Jurkat, Clone E6-1 (cell line): ENCODE results near the gene TMEM59L.
A peak's percentile ranks its signal among the peaks of the same experiment; 100 is the strongest.

Experiments
- DNase-seq: peaks from one replicate; pipeline ENCODE4 v3.0.0-alpha.2; 2011; ENCODE audit warnings: low read depth, low spot score
- H3K4me3 ChIP-seq: 2 replicates; pipeline ENCODE4 v1.5.1; 2011; ENCODE audit warnings: mild to moderate bottlenecking, low read length, control low read depth, moderate library complexity

TMEM59L gene

DNA sequence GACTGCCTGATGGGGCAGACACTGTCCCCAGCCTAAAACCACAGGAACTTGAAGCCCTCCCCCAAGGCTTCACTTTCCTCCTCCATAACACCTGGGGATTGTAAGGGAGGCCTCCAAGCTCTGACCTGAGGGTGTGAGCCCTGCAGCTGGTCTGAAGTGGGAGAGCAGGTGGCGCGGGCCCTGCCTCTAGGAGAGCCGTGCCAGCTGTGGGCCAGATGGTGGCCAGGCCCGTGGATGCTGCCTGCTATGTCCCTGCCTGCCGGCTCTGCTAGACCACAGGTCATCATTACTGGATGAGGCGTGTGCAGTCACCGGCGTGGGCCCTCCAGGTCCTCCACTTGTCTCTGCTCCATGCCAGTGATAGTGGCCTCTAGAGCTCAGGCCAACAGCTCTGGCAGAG is 20.7 kb downstream of the TMEM59L start:
- H3K4me3 ChIP-seq: no peak overlapping the region
- no peak for DNase-seq

DNA sequence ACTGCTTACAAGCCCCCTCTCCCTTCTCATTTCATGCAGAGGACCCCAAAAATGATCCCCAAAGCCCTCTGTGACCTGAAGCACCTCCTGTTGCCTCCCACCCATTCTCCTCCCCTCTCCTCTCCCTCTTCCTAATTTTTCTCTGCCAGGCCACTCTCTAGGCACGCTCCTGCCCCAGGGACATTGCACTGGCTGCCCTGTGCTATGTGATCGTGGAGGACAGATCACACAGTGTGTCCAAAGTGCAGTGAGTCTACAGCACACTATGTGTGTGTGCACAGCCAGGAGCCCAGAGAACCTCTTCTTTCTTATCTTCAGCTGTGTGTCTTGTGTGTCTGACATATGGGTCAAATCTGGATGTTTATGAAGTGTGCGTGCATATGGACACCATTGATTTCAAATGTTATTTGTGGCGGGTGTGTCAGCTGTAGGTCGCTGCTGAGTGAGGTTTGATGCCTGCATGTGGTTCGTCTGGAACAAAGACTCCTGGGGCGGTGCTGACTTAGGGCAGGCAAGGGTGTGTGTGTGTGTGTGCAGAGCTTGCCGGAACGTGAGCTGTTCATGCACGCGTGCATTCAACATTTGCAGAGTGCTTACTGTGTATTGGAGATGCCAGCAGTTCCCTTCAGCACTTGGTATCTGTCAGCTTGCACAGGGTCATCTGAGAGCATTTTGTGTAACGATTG is 22.1 kb downstream of the TMEM59L start:
- no peak overlapping the region for H3K4me3 ChIP-seq
- DNase-seq: no peak

DNA sequence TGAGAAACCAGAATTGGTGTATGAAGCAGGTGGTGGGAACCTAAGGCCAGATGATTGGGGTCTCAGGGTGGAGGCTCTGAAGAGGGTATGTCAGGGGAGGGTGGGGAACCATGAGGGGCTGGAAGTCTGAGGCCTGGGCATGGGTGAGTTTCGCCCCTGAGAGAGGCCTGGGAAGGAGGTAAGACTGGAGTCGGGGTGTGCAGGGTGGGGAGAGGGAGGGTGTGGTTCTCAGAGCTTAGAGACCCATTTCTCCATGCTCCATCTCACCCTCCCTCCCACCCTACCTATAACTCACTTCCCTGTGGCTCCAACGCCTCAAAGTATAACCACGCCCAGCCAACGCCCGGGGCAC is 23.1 kb downstream of the TMEM59L start:
- H3K4me3 ChIP-seq: no peak overlapping the region

DNA sequence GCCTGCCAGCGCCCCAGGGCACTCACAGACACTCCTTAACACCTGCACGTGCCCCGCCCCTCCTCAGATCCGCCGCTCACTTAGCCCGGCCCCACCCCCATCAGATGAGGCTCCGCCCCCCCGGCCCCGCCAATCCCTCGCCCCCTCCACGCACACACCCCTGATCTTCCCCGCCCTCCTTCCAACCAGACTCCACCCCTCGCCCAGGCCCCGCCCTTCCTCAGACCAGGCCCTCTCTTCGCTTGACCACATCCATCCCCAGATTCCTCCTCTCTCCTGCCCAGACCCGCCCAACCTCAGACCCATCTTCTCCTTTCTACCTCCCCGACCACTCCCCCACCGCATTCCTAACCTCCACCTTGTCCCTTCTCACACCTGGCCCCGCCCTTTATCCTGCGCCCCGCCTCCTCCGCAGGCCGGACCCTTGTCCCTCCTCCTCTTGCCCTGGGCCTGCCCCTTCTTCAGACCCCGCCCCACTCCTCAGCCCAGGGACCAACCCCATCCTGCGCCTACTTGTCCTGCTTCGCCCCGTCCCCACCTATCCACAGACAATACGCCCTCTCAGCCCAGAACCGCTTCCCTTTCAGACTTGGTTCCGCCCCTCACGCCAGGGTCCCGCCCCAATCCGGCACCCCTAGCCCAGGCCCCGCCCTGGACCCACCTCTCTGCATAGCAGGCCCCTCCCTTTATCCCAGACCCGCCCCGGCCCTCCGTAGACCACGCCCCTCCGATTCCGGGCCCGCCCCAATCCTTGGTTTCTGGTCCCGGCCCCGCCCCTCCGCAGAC is 23.7 kb downstream of the TMEM59L start:
- peak; percentile 96 for DNase-seq
- peak overlapping the region; percentile 41 for H3K4me3 ChIP-seq

More for the DNA sequence above, 23.1 kb downstream of the TMEM59L start:
- DNase-seq: no peak

DNA sequence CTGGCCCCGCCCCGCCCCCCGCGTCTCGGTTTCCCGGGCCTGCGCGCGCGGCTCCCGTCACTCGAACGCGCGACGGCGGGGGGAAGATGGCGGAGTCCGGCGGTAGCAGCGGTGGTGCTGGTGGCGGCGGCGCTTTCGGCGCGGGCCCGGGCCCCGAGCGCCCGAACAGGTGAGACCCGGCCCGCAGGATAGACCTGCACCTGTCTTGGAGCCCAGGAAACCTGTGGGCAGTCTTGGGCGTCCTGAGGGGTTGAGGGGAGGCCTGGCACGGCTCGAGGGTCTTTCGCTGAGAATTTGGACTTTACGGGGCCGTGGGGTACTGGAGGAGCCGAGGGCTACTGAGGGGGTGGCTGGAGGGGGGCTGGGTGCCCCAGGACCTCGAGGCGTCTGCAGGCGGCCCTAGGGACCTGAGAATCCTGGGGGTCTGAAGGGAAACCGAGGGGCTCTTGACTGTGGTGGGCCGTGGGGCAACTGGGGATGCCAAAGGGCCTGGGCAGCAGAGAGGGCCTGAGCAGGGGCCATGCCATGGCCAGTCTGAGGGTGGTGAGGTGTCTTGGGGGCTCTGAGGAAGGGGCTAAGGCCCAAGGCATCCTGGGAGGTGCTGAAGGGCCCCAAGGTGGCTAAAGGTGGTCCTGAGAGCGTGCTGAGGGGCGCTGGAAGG is 24.4 kb downstream of the TMEM59L start, which contains the start of gene KLHL26:
Gene KLHL26, plus strand, starts transcription at position 60 of the 661 bp plus-strand sequence. Its CDS starts 27 bp downstream, at position 87.
- peak within 1 kb of the TSS; percentile 91 for H3K4me3 ChIP-seq
- no peak for DNase-seq

DNA sequence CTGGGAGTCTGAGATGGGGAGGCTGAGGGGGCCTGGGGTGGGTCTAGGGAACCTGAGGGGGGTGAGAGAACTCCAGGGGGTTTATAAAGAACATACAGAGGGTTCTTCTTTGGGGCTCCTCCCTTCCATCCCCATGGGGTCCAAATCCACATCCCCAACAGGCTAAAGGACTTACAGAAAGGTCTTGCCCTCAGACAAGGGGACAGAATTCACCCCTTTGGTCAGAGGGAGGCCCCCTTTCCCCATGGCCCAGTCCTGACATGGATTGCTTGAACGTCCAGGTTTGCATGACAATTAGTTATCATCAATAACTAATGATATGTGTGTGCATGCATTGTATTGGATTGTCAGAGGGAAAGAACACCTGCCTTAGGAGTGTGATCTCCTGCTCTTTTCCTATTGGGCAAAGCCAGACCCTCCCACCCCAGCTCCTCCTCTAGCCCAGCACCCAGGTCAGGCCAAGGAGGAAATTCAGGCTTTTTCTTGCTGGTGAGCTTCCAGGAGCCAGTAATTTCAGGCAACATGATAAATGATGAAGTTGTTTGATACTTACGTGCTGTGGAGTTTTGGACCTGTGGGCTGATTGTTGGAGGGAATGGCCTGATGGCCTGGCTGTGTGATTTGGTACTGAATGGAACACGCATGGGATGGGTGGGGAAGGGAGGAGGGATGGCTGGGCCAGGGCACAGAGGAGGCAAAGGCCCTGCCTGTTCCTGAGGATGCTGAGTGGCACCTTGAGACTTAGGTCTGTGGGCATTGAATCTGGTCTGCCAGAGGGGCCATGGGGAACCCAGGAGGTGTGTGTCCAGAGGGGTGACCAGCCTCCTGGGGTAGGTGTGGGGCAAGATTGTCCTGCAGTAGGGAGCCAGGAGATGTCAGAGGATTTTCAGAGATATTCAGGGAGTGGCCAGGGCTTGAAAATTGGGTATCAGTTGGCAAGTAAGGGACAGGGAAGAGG is 25.3 kb downstream of the TMEM59L start:
- peak overlapping the region; percentile 91 for H3K4me3 ChIP-seq
- peak; percentile 21 for DNase-seq

DNA sequence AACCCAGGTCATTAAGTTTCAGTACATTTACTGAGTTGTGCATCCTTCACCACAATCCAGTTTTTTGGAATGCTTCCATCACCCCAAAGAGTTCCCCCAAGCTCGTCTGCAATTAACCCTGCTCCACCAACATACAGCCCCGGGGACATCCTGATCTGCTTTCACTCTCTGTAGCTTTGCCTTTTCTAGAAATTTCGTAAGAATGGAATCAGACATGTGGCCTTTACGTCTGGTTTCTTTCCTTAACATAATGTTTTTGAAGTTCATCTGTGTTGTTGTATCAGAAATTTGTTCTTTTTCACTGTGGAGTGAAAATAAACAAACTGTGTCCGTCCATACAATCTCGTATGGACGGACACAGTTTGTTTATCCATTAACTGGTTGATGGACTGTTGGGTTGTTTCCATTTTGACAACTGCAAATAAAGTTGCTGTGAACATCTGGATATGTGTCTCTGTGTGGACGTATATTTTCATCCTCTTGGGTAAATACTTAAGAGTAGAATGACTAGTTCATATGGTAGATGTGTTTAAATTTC is 27.1 kb downstream of the TMEM59L start:
- DNase-seq: no peak

DNA sequence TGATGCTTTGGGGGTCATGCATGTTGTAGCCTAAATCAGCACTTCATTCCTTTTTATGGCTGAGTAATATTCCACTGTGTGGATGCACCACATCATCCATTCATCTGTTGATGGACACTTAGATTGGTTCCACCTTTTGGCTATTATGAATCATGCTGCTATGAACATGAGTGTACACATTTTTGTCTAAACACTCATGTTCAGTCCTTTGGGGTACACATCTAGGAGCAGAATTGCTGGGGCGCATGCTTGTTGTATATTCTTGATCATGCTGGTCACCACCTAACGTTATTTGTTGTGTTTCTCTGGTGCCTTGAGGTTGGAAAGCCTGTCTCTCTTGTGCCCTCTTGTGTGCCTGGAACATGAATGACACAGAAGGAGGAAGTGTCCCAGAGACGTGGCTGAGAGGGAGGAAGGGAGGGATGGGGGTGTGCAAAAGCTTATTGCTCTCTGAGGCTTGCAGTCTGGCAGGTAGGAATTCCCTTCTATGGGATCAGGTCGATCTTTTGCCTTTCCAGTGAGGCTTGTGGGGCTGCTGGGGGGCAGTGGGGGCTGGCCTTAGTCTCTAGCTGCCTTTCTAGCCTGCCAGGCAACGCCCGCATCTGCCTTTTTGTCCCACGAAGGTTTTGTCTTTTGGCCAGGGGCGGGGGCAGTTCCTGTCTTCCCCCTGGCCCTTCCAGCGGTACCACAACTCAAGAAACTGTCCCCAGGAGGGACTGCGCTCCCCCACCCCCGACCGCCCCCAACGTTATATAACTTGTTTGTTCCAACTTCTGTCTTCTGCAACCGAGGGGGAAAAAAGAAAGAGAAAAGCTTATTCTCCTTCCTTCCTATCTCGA is 31.7 kb downstream of the TMEM59L start:
- no peak for DNase-seq
- no peak overlapping the region for H3K4me3 ChIP-seq

More for the DNA sequence above, 27.1 kb downstream of the TMEM59L start:
- no peak overlapping the region for H3K4me3 ChIP-seq

DNA sequence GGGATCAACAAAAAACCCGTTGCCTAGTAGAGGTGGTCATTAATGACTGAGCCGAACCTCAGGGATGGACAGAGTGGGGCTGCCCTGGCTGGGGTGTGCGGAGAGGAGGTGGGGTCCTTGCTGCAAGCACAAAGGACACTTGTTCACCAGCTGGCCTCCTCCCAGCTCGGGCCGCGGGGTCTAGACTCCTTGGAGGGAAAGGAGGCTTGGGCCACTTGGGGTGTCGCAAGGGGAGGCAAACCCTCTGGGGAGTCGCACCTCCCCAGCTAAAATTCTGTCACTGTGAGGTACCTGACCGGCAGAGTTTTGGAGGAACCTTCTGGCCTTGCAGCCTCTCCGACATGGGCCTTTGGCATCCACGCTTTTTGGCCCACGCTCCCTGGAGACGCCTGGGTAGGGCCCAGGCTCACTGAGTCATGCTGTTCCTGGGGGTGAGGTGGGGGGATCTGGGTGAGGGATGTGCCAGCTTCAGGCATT is 32.4 kb downstream of the TMEM59L start:
- H3K4me3 ChIP-seq: no peak overlapping the region
- DNase-seq: no peak

DNA sequence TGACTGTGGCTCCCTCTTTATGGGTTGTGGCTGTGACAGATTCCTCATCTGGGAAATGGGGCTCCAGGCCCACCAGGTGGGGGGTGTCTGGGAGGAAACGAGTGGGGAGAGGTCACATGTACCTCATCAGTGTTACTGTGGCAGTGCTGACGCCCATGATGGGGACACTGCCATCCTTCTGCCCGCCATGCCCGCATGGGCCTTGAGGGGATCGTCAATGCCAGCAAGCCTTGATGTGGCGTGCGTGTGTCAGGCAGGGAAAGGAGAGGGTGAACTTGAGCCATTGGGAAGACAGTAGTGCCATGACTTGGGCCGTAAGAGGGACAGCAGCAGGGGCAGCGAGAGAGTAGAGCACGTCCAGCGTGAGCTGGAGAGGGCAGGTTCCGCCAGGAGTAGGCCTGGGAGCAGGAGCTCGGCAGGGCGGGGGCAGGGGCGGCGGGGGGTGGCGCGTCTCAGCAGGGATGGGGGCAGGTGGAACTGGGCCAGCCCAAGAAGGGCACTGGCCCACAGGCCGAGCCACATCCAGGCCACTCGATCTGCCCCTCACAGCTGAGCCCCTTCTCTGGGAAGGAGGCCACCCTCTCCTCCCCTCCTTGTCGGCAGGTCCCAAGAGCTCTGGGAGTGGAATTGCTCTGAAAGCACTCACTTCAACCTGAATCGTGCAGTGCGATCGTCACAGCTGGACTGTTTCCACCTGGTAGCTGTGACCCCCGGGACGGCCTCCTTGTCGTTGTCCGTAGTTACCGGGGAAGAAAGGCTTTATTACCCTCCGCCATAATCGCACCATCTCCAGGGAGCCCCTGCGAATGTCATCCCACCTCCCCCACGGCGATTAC is 34.1 kb downstream of the TMEM59L start:
- no peak for DNase-seq

DNA sequence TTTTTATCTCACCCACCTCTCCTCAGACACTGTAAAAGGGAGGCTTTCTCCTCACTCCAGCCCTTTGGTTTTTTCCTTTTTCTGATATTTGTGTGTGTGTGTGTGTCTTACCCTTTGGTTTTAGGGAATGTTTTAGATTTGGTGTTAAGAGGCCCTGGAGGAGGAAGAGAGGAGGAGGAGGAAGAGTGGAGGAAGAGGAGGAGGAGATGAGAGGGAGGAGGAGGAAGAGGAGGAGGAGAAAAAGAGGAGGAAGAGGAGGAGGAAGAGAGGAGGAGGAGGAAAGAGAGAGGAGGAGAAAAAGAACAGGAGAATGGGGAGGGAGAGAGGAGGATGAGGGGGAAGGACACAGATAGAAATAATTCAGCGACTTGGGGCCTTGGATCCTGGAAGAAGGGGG is 34.7 kb downstream of the TMEM59L start:
- no peak overlapping the region for H3K4me3 ChIP-seq
- DNase-seq: no peak

More for the DNA sequence above, 34.1 kb downstream of the TMEM59L start:
- H3K4me3 ChIP-seq: no peak overlapping the region

DNA sequence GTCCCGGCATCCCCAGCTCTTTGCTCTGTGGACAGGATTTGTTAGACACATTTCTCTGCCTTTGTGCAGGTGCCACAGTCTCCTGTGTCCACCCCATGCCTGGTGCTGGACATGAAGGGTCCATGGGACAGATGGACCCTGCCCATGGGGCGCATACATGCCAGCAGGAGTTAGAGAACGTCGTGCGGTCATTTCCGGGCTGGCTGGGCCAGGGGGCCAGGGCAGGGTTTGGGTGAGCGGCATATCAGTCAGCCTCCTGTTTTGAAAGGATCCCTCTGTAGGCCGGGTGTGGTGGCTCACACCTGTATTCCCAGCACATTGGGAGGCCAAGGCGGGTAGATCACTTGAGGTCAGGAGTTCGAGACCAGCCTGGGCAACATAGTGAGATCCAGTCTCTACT is 35.1 kb downstream of the TMEM59L start:
- no peak overlapping the region for H3K4me3 ChIP-seq
- no peak for DNase-seq

DNA sequence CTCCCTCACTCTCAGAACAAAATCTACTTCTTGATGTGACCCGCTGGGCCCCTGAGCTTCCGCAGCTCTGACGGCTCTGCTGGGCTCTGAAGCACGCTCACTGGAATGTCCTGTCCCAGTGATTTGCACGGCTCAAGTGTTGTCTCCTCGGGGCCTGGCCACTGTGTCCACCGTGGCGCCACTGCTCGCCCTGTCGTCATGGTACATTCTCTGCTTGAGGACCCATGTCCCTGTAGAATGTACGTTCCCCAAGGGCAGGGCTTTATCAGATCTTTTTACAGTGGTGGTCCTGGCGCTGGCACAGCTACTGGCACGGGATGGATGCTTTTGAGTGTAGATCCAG is 36.3 kb downstream of the TMEM59L start:
- no peak overlapping the region for H3K4me3 ChIP-seq
- no peak for DNase-seq

DNA sequence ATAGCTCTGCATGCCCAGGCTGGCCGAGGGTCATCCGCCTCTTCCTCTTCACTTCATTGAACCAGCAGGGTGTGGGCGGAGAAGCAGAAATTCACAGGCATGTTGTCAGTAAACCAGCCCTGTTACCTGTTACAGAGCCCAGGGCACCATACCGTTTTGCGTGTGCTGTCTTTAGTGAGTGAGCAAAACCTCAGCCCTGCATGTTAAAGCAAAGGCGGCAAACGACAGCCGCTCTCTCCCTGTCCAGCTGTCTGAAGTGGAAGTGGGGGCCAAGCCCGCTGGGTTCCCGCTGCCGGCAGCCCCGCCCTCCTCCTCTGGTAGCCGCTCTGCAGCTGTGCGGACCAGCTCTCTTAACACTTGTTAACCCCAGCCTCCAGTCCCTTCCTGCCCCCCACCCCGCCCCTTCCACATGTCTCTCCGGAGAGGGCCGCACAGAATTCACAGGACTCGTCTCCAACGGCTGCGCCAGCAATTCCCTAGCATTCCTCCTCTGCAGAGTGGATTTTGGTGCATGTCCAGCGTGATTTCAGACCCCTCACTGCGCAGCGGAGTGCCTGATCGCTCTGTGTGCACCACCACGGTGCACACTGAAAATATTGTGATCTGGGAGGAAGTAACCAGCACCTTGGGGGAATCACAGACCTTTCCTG is 36.8 kb downstream of the TMEM59L start:
- no peak overlapping the region for H3K4me3 ChIP-seq
- no peak for DNase-seq

DNA sequence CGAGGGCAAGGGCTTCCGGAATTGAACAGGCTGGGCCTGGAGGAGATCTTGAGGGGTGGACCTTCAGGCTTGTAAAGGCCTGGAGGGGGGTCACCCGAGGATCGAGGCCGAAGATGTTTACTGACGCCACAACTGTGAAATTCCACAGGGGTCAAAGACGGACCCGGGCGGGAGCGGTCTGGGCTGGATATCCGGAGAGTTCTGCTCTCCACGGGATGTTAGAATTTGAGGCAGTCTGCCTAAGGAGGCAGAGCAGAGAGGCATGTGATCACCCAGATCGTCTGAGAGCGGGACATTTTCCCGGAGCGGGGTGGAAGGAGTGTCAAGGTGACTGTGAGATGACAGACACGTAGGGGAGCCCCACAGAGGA is 37.3 kb downstream of the TMEM59L start:
- no peak overlapping the region for H3K4me3 ChIP-seq

DNA sequence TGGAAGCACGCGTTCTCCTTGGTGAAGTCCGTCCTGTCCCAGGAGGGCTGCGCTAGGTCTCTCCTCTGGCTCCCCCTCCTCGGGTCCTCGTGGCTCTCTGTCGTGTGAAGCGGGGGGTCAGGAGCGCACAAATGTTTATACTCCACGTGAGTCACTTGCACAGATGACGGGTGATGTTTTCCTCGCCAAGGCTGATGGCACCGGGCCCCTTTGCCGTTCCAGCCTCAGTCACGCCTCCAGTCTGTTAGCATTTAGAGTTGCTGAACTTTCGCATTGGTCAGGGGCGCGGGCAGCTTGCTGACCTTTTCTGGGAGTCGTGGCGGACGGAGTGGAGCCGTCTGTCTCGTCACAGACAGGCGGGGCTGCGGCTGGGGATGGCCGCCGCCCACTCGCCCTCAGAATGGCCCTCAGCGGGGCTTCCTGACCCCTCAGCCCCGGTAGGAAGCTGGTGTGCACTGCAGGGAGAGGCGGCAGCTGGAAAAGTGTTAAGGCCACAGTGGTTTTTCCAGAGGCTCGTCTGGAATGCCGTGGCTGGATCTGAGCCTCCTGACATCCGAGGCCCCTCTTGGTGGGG is 37.9 kb downstream of the TMEM59L start:
- DNase-seq: no peak
- H3K4me3 ChIP-seq: no peak overlapping the region

More for the DNA sequence above, 37.3 kb downstream of the TMEM59L start:
- DNase-seq: no peak
